Measurements from ENCODE around the gene ZBTB47. TPM values are rescaled to one million over a fixed set of nuclear protein-coding genes. Genes with fewer than 3 reads are reported as not detected.

Gene ZBTB47
- 10 to 100 TPM; 41.5 to 67.6 (median 50.3) TPM for total RNA-seq

GRCh38 chr3:42653560-42654330 is at the start of gene ZBTB47:
TSS of gene ZBTB47 (plus strand) at chr3:42653697. CDS start at chr3:42658356, 4,659 bp downstream.
- DNase-seq (ENCODE audit: low spot score) (no peak), ATAC-seq (ENCODE audit: low FRiP score) (peak; percentile 2)
- no peak for TF ChIP-seq CTCF (IDR thresholded peaks at IDR 0.05)

GRCh38 chr3:42605546-42606173 is 47.8 kb upstream of the ZBTB47 start:
- DNase-seq (ENCODE audit: low spot score) (no peak), ATAC-seq (ENCODE audit: low FRiP score) (no peak)
- no peak for TF ChIP-seq CTCF (IDR thresholded peaks at IDR 0.05)

GRCh38 chr3:42608581-42608980 is 44.9 kb upstream of the ZBTB47 start:
- ATAC-seq (ENCODE audit: low FRiP score): no peak

GRCh38 chr3:42610976-42611375 is 42.5 kb upstream of the ZBTB47 start:
- DNase-seq (ENCODE audit: low spot score) (no peak), ATAC-seq (ENCODE audit: low FRiP score) (no peak)
- TF ChIP-seq CTCF (IDR thresholded peaks at IDR 0.05): no peak

More at GRCh38 chr3:42608581-42608980, 44.9 kb upstream of the ZBTB47 start:
- TF ChIP-seq CTCF (IDR thresholded peaks at IDR 0.05): no peak
- no peak for DNase-seq (ENCODE audit: low spot score)

- no peak for ATAC-seq (ENCODE audit: low FRiP score)
- TF ChIP-seq CTCF (IDR thresholded peaks at IDR 0.05): no peak
Measured at GRCh38 chr3:42612217-42612616, 41.3 kb upstream of the ZBTB47 start.

GRCh38 chr3:42612928-42613327 is 40.6 kb upstream of the ZBTB47 start:
- ATAC-seq (ENCODE audit: low FRiP score) (no peak), DNase-seq (ENCODE audit: low spot score) (no peak)
- no peak for TF ChIP-seq CTCF (IDR thresholded peaks at IDR 0.05)

More at GRCh38 chr3:42612217-42612616, 41.3 kb upstream of the ZBTB47 start:
- DNase-seq (ENCODE audit: low spot score): no peak
